DOHH2 (cell line): ENCODE data around the gene EML5.

Experiments used
- CTCF ChIP-seq: fragments of 200-600 bp; sonication (generic); IDR thresholded peaks from one replicate; pipeline ENCODE4 v1.5.1; 2014; ENCODE audit warnings: antibody characterized with exemption, mild to moderate bottlenecking, low read depth, low read length; ENCODE audit not compliant: poor library complexity, severe bottlenecking
- EZH2phosphoT487 ChIP-seq: fragments of 200-600 bp; sonication (generic); IDR thresholded peaks from 2 replicates; pipeline ENCODE4 v1.6.1; 2017; ENCODE audit warnings: borderline replicate concordance, mild to moderate bottlenecking, antibody characterized with exemption, low read length, moderate library complexity, mixed read lengths

GRCh38 chr14:88597038-88597437 lies 195.7 kb downstream of the EML5 start:
- TF ChIP-seq CTCF (no peak), EZH2phosphoT487 (no peak)
